HG02610 (cell line): ENCODE results near the gene ADIRF.
"Not testable (repeated sequence)": the region's sequence is repeated elsewhere in the genome, so short reads cannot be mapped to it uniquely, and the experiment has no call there.

Source experiments
- ATAC-seq: cut with Tn5 transposase; IDR thresholded peaks from one replicate; pipeline ENCODE4 v1.9.1; 2021; ENCODE audit warnings: mild to moderate bottlenecking, moderate library complexity; ENCODE audit not compliant: unreplicated experiment

ADIRF gene

DNA sequence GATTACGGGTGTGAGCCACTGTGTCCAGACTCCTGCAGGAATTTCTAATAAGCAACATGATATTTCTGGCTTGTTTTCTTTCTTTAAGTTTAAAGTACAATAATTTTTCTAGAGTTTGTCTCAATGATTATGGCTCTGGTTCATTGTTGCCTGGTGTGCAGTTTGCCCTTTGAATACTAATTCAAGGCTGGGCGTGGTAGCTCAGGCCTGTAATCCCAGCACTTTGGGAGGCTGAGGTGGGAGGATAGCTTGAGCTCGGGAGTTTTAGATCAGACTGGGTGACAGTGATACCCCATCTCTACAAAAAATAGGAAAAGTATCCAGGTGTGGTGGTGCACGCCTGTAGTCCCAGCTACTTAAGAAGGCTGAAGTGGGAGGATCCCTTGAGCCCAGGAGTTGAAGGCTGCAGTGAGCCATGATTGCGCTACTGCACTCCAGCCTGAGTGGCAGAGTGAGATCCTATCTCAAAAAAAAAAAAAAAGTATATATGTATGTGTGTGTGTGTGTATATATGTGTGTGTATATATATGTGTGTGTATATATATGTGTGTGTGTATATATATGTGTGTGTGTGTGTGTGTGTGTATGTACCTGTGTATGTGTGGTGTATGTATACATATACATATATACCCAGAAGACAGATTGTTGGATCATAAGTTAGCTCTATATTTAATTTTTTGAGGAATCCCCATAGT, 8.2 kb downstream of the ADIRF start:
- ATAC-seq: no peak

- ATAC-seq: not testable (repeated sequence)
Observed at GRCh38 chr10:86978457-86978856, 10.2 kb downstream of the ADIRF start.

GRCh38 chr10:86979296-86979818, 11.1 kb downstream of the ADIRF start:
- no peak for ATAC-seq

- ATAC-seq: no peak
Observed at GRCh38 chr10:86979977-86980448, 11.7 kb downstream of the ADIRF start.

GRCh38 chr10:86981020-86981419, 12.7 kb downstream of the ADIRF start:
- not testable (repeated sequence) for ATAC-seq

GRCh38 chr10:86981716-86982115, 13.4 kb downstream of the ADIRF start:
- ATAC-seq: no peak

DNA sequence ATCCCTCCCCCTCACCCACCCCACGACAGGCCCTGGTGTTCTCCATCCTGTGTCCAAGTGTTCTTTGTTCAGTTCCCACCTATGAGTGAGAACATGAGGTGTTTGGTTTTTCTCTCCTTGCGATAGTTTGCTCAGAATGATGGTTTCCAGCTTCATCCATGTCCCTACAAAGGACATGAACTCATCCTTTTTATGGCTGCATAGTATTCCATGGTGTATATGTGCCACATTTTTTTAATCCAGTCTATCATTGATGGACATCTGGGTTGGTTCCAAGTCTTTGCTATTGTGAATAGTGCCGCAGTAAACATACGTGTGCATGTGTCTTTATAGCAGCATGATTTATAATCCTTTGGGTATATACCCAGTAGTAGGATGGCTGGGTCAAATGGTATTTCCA, 16.2 kb downstream of the ADIRF start:
- not testable (repeated sequence) for ATAC-seq

DNA sequence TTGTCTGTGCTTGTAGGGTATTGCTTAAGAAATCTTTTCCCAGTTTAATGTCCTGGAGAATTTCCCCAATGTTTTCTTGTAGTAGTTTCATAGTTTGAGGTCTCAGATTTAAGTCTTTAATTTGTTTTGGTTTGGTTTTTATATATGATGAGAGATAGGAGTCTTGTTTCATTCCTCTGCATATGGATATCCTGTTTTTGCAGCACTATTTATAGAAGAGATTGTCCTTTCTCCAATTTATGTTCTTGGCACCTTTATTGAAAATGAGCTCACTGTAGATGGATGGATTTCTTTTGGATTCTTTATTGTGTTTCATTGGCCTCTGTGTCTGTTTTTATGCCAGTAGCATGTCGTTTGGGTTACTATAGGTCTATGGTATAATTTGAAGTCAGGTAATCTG, 20.2 kb downstream of the ADIRF start:
- no peak for ATAC-seq

GRCh38 chr10:86991362-86991761, 23.1 kb downstream of the ADIRF start:
- ATAC-seq: not testable (repeated sequence)

GRCh38 chr10:86992456-86992855, 24.2 kb downstream of the ADIRF start:
- ATAC-seq: no peak

DNA sequence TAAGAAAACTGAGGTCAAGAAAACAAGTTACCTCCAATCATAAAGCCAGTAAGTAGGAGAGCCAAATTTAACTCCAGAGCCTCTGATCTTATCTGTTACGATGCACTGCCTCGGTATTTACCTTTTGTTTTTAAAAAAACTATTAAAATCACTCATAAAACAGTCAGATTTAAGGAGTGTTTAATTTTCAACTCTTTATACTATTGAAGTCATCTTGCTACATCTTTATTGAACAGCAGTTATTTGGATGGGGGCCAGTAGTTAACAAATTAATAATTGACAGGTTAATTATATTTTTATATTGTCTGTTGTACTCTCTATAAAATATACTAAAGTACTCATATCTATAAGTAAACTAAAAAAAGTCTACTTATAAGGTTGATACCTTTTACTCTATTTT, 24.6 kb downstream of the ADIRF start:
- no peak for ATAC-seq

DNA sequence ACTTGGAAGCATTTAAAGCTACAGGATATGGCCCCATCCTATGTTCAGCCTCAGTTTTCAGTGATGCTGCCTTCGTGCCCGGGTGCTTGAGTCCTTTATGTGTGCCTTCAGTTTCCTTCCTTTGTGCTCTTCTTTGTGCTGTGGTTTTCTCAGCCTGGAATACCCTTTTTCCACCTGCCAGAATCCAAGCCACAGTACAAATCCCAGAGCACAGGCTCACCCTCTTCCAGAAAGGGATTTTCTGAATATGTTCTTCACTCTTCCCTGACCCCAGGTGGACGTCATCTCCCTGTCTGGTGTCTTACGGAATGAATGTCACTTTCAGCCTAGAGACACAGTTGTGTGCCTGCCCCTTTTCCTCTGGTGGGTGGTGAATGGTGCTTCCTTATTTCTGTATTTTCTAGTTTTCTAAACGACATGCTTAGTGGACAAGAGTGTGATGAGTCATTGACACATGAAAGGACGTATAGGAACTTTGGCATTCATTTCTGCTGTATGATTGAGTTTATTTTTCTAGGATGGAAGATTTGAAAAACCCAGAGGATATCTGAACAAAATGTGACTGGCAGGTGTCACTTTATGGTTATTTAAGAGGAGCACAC, 31.6 kb downstream of the ADIRF start:
- ATAC-seq: not testable (repeated sequence)

- ATAC-seq: no peak
Observed at GRCh38 chr10:87000491-87000890, 32.2 kb downstream of the ADIRF start.

GRCh38 chr10:87007124-87007523, 38.8 kb downstream of the ADIRF start:
- not testable (repeated sequence) for ATAC-seq

DNA sequence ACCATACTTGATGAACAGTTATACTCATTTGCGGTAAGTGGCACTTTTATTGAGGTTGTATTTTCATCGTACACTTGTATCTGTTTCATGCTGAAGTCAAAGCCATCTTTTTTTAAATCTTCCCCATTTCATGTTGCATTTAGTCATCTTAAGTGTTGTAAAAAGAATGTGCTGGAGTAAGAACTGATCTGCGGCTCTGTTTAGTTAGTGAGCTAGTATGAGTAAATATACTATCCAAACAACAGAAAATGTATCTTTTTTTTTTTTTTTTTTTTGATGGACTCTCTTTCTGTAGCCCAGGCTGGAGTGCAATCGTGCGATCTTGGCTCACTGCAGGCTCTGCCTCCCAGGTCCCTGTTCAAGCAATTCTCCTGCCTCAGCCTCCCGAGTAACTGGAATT, 39.4 kb downstream of the ADIRF start:
- not testable (repeated sequence) for ATAC-seq

- ATAC-seq: not testable (repeated sequence)
Observed at GRCh38 chr10:87008303-87008702, 40.0 kb downstream of the ADIRF start.

- ATAC-seq: not testable (repeated sequence)
Observed at GRCh38 chr10:87009134-87009696, 40.9 kb downstream of the ADIRF start.

DNA sequence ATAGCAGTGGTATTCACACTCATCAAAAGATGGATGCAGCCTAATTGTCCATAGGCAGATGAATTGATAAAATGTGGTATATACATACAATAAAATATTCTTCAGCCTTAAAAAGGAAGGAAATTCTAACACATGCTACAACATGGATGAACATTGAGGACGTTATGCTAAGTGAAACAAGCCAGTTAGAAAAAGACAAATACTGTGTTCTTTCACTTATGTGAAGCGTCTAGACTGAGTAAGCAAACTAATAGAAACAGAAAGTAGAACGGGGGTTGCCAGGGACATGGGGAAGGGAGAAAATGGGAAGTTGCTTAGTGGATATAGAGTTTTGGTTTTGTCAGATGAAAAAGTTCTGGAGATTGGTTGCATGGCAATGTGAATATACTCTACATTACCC, 45.2 kb downstream of the ADIRF start:
- not testable (repeated sequence) for ATAC-seq

- ATAC-seq: not testable (repeated sequence)
Observed at GRCh38 chr10:87014986-87015716, 46.9 kb downstream of the ADIRF start.

DNA sequence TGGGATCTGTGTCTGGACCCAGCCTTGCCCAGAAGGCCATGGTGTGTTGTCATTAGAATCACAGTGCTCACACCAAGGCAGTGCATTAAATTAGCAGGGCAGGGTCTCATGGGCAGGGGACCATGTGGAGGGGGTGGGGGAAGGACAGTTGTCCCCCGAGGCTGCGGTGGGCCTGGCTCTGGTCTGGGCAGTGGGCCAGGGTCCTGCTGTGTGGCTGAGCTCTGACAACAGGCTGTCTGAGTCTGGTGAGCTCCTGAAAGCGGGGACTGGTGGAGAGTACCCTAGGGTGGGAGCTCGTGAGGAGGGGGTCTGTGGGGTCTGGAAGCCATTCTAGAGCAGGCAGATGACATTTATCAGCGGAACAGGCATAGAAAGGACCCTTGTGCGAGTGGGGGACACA, 49.8 kb downstream of the ADIRF start:
- ATAC-seq: not testable (repeated sequence)

DNA sequence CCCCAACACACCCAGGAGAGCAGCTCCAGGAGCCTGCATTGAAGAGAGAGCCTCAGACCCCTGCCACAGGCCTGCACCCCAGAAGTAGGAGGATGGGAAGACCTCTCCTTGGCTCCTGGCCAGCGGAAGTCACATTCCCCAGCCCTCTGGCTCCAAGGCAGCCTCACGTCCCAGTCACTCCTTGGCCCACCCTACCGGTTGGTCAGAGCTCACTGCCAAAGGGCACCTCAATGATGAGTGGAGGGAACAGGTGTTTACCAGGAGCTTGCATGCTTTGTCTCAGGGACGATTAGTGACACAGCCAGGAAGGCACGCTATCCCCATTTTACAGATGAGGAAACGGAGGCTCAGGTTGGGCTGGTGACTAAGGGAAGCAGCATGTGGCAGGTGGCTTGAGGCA, 50.8 kb downstream of the ADIRF start:
- not testable (repeated sequence) for ATAC-seq
